ENCODE measurements around the gene SAYSD1.

SAYSD1 gene

DNA sequence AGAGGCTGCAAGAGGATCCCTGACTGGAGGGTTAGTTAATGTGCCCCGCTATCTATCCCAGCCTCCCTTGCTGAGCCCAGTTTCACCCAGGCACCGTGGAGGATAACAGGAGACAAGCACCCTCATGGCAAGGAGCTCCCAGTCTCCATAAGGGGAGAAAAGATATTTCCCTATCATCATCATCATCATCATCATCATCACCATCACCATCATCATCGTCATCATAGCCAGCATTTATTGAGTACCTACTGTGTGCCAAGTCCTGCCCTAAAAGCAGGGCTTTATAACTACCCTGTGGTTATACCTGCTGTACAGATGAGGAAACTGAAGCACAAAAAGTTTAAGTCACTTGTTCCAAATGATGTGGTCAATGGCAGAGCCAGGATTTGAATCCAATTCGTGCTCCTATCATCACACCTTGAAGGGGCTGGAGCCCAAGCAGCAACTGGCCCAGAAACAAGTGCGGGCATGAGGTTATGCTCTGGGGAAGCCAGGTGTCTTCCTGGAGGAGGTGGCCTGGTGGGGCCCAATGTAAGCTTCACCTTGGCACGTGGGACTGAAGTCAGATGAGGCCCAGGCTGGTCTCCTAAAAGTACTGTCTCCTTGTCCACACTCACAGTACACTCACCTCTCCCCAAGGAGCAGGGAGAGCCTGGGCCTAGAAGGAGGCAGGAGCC lies 56.4 kb downstream of the SAYSD1 start:
- DNase-seq (ENCODE audit: low spot score) = no peak

DNA sequence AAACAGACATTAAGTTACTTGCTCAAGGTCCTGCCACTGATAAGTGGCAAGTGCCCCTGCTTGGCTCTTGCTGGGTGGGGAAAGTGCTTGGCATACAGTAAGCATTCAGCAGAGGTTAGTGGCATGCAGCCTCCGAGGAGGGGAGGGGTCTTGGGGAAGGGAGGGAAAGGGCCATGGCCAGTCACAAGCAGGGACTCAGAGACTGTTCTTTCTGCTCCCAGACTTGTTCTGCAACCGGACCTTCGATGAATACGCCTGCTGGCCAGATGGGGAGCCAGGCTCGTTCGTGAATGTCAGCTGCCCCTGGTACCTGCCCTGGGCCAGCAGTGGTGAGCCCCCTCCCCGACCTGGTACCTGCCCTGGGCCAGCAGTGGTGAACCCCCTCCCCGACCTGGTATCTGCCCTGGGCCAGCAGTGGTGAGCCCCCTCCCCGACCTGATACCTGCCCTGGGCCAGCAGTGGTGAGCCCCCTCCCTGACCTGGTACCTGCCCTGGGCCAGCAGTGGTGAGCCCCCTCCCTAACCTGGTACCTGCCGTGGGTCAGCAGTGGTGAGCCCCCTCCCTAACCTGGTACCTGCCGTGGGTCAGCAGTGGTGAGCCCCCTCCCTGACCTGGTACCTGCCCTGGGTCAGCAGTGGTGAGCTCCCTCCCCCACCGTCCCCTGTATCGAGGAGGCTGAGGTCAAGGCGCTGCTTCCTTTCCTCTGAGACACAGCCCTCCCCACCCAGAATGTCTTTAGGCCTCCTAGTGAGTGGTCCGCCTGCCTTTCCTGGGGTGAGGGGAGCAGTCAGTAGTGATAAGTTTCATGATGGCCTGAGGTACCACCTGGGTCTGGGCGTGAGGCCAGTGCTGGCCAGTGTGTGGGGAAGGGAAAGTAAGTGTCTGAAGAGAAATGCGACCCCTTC lies 57.5 kb downstream of the SAYSD1 start:
- no peak for DNase-seq (ENCODE audit: low spot score)

- DNase-seq (ENCODE audit: low spot score) = no peak
Measured at GRCh38 chr6:39056681-39057080, 58.3 kb downstream of the SAYSD1 start.

DNA sequence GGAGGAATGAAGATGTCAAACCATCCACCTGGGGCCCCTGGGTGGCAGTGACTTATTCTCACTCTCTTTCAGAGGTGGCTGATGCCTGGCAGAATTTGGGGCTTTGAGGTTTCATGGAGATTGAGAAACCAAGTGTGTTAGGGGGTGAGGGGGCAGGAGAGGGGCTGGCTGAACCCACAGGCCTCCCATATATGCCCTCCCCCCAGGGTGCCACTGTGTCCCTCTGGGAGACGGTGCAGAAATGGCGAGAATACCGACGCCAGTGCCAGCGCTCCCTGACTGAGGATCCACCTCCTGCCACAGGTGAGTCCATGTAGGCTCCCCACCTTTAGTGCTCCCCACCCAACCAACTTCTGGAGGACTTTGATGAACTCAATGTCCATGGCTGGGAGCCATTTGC lies 58.8 kb downstream of the SAYSD1 start:
- DNase-seq (ENCODE audit: low spot score) = no peak

DNA sequence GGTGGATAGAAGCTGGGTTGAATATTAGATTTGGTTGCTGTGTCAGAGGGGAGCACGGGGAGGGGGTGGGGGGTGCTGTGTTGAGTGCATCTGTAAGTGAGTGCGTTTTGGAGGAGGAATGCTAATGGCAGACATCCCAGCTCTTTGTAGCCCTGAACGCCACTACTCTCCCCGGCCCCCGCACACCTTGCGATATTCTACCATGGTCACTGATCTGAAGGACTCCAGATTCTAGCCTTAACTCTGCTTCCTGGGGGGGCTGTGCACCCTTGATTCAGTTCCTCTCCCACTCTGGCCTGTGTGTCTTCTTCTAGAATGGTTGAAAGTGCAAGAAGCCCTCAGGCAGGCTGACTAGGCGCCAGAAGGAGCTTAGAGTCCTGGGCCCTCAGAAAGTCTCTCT lies 59.3 kb downstream of the SAYSD1 start:
- DNase-seq (ENCODE audit: low spot score) = no peak

DNA sequence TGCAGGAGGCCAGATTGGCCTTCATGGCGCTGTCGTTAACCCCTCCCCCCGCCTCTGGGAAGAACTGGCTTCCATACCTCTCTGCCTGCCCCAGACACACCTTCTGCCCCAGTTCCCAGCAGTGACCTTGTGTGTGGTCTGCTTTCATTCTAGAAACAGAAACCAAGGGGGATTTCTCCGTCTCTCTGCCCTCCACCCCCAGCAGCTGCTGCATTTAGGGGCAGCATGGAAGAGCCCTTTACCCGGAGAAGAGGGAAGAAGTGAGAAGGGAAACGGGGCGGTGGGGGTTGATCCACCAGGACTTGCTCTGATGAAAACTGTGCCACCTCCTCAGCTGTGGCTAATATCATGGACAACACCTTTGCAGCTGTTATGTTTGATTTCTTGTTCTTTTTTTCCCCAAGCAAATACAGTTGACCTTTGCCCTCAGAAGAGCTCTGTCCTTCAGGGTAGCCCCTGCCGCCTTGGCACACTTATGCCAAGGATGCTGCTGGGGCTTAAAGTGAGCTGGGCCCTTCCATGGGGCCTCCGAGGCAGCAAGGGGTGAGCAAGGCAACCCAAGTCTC lies 60.3 kb downstream of the SAYSD1 start:
- DNase-seq (ENCODE audit: low spot score) = no peak

Data from CD4-positive, alpha-beta T cell treated with Interleukin-6 at 100 ng/mL for 8 hours (primary cell).